Astrocyte (in vitro differentiated cells and primary cell): ENCODE data around the gene CREB3L2. TPM values are rescaled to one million over a fixed set of nuclear protein-coding genes. Genes with fewer than 3 reads are reported as not detected.

Source experiments
- DNase-seq: peaks from one replicate; pipeline ENCODE4 v3.0.0-alpha.2; 2010; ENCODE audit warnings: low read depth
- FAIRE-seq: peaks from 2 replicates; lab custom pipeline; 2011; peaks lifted over from hg19 to GRCh38; lab: Jason Lieb, UNC
- H2AFZ ChIP-seq: 2 replicates; pipeline ENCODE4 v1.6.0; 2012; ENCODE audit warnings: low read depth, low read length, inconsistent platforms
- H3K27ac ChIP-seq: 2 replicates; pipeline ENCODE4 v1.5.1; 2011; ENCODE audit warnings: low read depth, low read length, inconsistent platforms
- H3K27me3 ChIP-seq: 2 replicates; pipeline ENCODE4 v1.6.0; 2011; ENCODE audit warnings: low read length, inconsistent platforms; ENCODE audit not compliant: insufficient read depth
- H3K36me3 ChIP-seq: 2 replicates; pipeline ENCODE4 v1.5.1; 2011; ENCODE audit warnings: low read length, inconsistent platforms; ENCODE audit not compliant: insufficient read depth
- H3K4me1 ChIP-seq: 2 replicates; pipeline ENCODE4 v1.5.1; 2011; ENCODE audit warnings: low read length, inconsistent platforms; ENCODE audit not compliant: insufficient read depth
- H3K4me2 ChIP-seq: 2 replicates; pipeline ENCODE4 v1.6.0; 2012; ENCODE audit warnings: low read length, inconsistent platforms
- H3K4me3 ChIP-seq: 2 replicates; pipeline ENCODE4 v1.5.1; 2011; ENCODE audit warnings: low read depth, mild to moderate bottlenecking, low read length, inconsistent platforms; ENCODE audit not compliant: insufficient read depth
- H3K79me2 ChIP-seq: 2 replicates; pipeline ENCODE4 v1.6.0; 2012; ENCODE audit warnings: mild to moderate bottlenecking, low read length, inconsistent platforms; ENCODE audit not compliant: insufficient read depth
- H3K9ac ChIP-seq: 2 replicates; pipeline ENCODE4 v1.6.0; 2012; ENCODE audit warnings: mild to moderate bottlenecking, low read length, inconsistent platforms
- H3K9me3 ChIP-seq: 2 replicates; pipeline ENCODE4 v1.5.1; 2012; ENCODE audit warnings: low read depth, mild to moderate bottlenecking, low read length, inconsistent platforms; ENCODE audit not compliant: insufficient read depth
- H4K20me1 ChIP-seq: 2 replicates; pipeline ENCODE4 v1.6.0; 2012; ENCODE audit warnings: low read length, inconsistent platforms; ENCODE audit not compliant: insufficient read depth
- H3K27ac Mint-ChIP-seq: one replicate; pipeline ENCODE4 v1.8.0; 2021; ENCODE audit warnings: mild to moderate bottlenecking, mixed read lengths; ENCODE audit not compliant: unreplicated experiment
- H3K27me3 Mint-ChIP-seq: one replicate; pipeline ENCODE4 v1.8.0; 2021; ENCODE audit warnings: low read depth, mixed read lengths; ENCODE audit not compliant: unreplicated experiment
- H3K36me3 Mint-ChIP-seq: one replicate; pipeline ENCODE4 v1.8.0; 2021; ENCODE audit warnings: low read depth, mixed read lengths; ENCODE audit not compliant: unreplicated experiment
- H3K4me1 Mint-ChIP-seq: one replicate; pipeline ENCODE4 v1.8.0; 2021; ENCODE audit warnings: low read depth, mixed read lengths; ENCODE audit not compliant: unreplicated experiment
- H3K4me3 Mint-ChIP-seq: one replicate; pipeline ENCODE4 v1.8.0; 2021; ENCODE audit warnings: mild to moderate bottlenecking, moderate library complexity, mixed read lengths; ENCODE audit not compliant: unreplicated experiment
- H3K9me3 Mint-ChIP-seq: one replicate; pipeline ENCODE4 v1.8.0; 2021; ENCODE audit warnings: mild to moderate bottlenecking, mixed read lengths; ENCODE audit not compliant: unreplicated experiment
- CTCF ChIP-seq: IDR thresholded peaks from 2 replicates; pipeline ENCODE4 v1.5.1; 2011; ENCODE audit warnings: low read depth, mild to moderate bottlenecking, inconsistent platforms, low read length, moderate library complexity; ENCODE audit not compliant: insufficient read depth
- EZH2 ChIP-seq: IDR thresholded peaks from 2 replicates; pipeline ENCODE4 v1.6.1; 2012; ENCODE audit warnings: mild to moderate bottlenecking, low read length, inconsistent platforms; ENCODE audit not compliant: insufficient read depth
- total RNA-seq: library from RNA; stranded (reverse); gene quantifications from 2 replicates; pipeline ENCODE4 v1.2.1, GENCODE V29; 2021

The CREB3L2 gene
- total RNA-seq, 1 donor from 2014 or later: 116 TPM

- Mint-ChIP-seq H3K27ac (peak overlapping the region; percentile 70), H3K27me3 (no peaks in the 10 kb centered on the region), H3K9me3 (peaks cover 2% of the 10 kb centered on the region), H3K4me3 (peak overlapping the region; percentile 4), H3K4me1 (peaks cover 62% of the 10 kb centered on the region), H3K36me3 (peaks cover 34% of the 10 kb centered on the region)
- FAIRE-seq: no peak
- Histone ChIP-seq H3K9ac (no peak overlapping the region), H3K79me2 (peaks cover 99% of the 10 kb centered on the region), H3K27me3 (no peaks in the 10 kb centered on the region), H2AFZ (no peak overlapping the region), H3K27ac (peak overlapping the region; percentile 32), H4K20me1 (peaks cover 85% of the 10 kb centered on the region), H3K4me1 (peaks cover 23% of the 10 kb centered on the region), H3K4me2 (no peak overlapping the region), H3K4me3 (no peak overlapping the region), H3K9me3 (no peaks in the 10 kb centered on the region), H3K36me3 (peaks cover 16% of the 10 kb centered on the region)
- no peak for DNase-seq
- TF ChIP-seq CTCF (no peak), EZH2 (no peak)
These were observed 43.1 kb downstream of the CREB3L2 start for GRCh38 chr7:137958470-137959431.

- Histone ChIP-seq H3K27me3 (no peaks in the 10 kb centered on the region), H3K36me3 (peaks cover 16% of the 10 kb centered on the region), H4K20me1 (peaks cover 86% of the 10 kb centered on the region), H3K4me3 (no peak overlapping the region), H3K9ac (no peak overlapping the region), H3K79me2 (peaks cover 99% of the 10 kb centered on the region), H3K9me3 (no peaks in the 10 kb centered on the region), H3K4me2 (no peak overlapping the region), H3K27ac (peak overlapping the region; percentile 32), H2AFZ (no peak overlapping the region), H3K4me1 (peaks cover 32% of the 10 kb centered on the region)
- DNase-seq (no peak), FAIRE-seq (no peak)
- Mint-ChIP-seq H3K27me3 (no peaks in the 10 kb centered on the region), H3K36me3 (peaks cover 32% of the 10 kb centered on the region), H3K9me3 (peaks cover 2% of the 10 kb centered on the region), H3K4me3 (no peak overlapping the region), H3K27ac (no peak overlapping the region), H3K4me1 (peaks cover 70% of the 10 kb centered on the region)
- TF ChIP-seq CTCF: no peak
- no peak for TF ChIP-seq EZH2
These were observed 44.0 kb downstream of the CREB3L2 start for GRCh38 chr7:137957887-137958286.

- Histone ChIP-seq H4K20me1 (peaks cover 73% of the 10 kb centered on the region), H2AFZ (no peak overlapping the region), H3K9ac (no peak overlapping the region), H3K4me3 (no peak overlapping the region), H3K9me3 (no peaks in the 10 kb centered on the region), H3K36me3 (peaks cover 16% of the 10 kb centered on the region), H3K27ac (no peak overlapping the region), H3K79me2 (peaks cover 99% of the 10 kb centered on the region), H3K27me3 (no peaks in the 10 kb centered on the region), H3K4me1 (peaks cover 35% of the 10 kb centered on the region), H3K4me2 (no peak overlapping the region)
- peaks cover 2% of the 10 kb centered on the region for H3K9me3 Mint-ChIP-seq
- TF ChIP-seq CTCF: no peak
- no peak for TF ChIP-seq EZH2
- H3K27ac Mint-ChIP-seq: no peak overlapping the region
- H3K4me3 Mint-ChIP-seq: no peak overlapping the region
- peaks cover 74% of the 10 kb centered on the region for H3K4me1 Mint-ChIP-seq
- peaks cover 27% of the 10 kb centered on the region for H3K36me3 Mint-ChIP-seq
- DNase-seq (no peak), FAIRE-seq (no peak)
- H3K27me3 Mint-ChIP-seq: no peaks in the 10 kb centered on the region
These were observed 45.3 kb downstream of the CREB3L2 start for GRCh38 chr7:137956591-137956990.
